Osteocyte (in vitro differentiated cells): ENCODE results near the gene DLGAP4. TPM values are rescaled to one million over a fixed set of nuclear protein-coding genes. Genes with fewer than 3 reads are reported as not detected.

Experiments
- DNase-seq: peaks from one replicate; pipeline ENCODE4 v3.0.0; 2021; ENCODE audit warnings: mixed read lengths; ENCODE audit not compliant: unreplicated experiment; ENCODE audit errors: extremely low spot score
- H3K27ac Mint-ChIP-seq: one replicate; pipeline ENCODE4 v1.8.0; 2021; ENCODE audit warnings: mild to moderate bottlenecking, mixed read lengths; ENCODE audit not compliant: unreplicated experiment
- H3K27me3 Mint-ChIP-seq: one replicate; pipeline ENCODE4 v1.8.0; 2021; ENCODE audit warnings: mixed read lengths; ENCODE audit not compliant: unreplicated experiment
- H3K36me3 Mint-ChIP-seq: one replicate; pipeline ENCODE4 v1.8.0; 2021; ENCODE audit warnings: mixed read lengths; ENCODE audit not compliant: unreplicated experiment
- H3K4me1 Mint-ChIP-seq: one replicate; pipeline ENCODE4 v1.8.0; 2021; ENCODE audit warnings: mixed read lengths; ENCODE audit not compliant: unreplicated experiment
- H3K4me3 Mint-ChIP-seq: one replicate; pipeline ENCODE4 v1.8.0; 2021; ENCODE audit warnings: mild to moderate bottlenecking, moderate library complexity, mixed read lengths; ENCODE audit not compliant: unreplicated experiment
- H3K9me3 Mint-ChIP-seq: one replicate; pipeline ENCODE4 v1.8.0; 2021; ENCODE audit warnings: mixed read lengths; ENCODE audit not compliant: unreplicated experiment
- total RNA-seq: library from RNA; stranded (reverse); gene quantifications from 2 replicates; pipeline ENCODE4 v1.2.1, GENCODE V29; 2021
- TF ChIP-seq, protein P1 (sequence below): fragments of 200-600 bp; sonication (generic); IDR thresholded peaks from 2 replicates; pipeline ENCODE4 v1.5.0; 2021; ENCODE audit warnings: antibody characterized with exemption, mild to moderate bottlenecking, moderate library complexity

The DLGAP4 gene
- total RNA-seq, 1 donor from 2014 or later, result 134 TPM

DNA sequence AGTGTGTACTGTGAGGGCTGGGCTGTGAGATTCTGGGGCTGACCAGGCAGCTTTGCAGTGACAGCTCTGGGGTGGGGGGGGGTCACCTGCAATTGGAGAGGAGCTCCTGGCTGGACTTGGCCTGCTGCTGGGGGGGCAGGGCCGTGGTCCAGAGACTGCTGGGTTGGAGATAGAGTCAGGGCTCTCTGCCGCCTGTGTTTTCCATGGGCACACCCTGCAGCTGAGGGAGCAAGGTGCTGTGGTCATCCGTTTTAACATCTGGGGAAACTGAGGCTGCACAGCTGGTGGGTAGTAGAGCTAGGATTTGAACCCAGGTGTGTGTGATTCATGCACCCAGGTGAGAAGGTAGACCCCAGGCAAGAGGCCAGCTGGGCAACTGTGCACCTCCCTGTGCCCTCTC is 7.3 kb downstream of the DLGAP4 start:
- peak; percentile 78 for DNase-seq
- H3K27ac Mint-ChIP-seq, result no peak overlapping the region
- H3K9me3 Mint-ChIP-seq, result no peaks in the 10 kb centered on the region
- no peaks in the 10 kb centered on the region for H3K4me1 Mint-ChIP-seq
- H3K27me3 Mint-ChIP-seq, result peaks cover 40% of the 10 kb centered on the region
- no peak overlapping the region for H3K4me3 Mint-ChIP-seq
- H3K36me3 Mint-ChIP-seq, result no peaks in the 10 kb centered on the region
- TF ChIP-seq, protein P1, sequence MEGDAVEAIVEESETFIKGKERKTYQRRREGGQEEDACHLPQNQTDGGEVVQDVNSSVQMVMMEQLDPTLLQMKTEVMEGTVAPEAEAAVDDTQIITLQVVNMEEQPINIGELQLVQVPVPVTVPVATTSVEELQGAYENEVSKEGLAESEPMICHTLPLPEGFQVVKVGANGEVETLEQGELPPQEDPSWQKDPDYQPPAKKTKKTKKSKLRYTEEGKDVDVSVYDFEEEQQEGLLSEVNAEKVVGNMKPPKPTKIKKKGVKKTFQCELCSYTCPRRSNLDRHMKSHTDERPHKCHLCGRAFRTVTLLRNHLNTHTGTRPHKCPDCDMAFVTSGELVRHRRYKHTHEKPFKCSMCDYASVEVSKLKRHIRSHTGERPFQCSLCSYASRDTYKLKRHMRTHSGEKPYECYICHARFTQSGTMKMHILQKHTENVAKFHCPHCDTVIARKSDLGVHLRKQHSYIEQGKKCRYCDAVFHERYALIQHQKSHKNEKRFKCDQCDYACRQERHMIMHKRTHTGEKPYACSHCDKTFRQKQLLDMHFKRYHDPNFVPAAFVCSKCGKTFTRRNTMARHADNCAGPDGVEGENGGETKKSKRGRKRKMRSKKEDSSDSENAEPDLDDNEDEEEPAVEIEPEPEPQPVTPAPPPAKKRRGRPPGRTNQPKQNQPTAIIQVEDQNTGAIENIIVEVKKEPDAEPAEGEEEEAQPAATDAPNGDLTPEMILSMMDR, result no peak

DNA sequence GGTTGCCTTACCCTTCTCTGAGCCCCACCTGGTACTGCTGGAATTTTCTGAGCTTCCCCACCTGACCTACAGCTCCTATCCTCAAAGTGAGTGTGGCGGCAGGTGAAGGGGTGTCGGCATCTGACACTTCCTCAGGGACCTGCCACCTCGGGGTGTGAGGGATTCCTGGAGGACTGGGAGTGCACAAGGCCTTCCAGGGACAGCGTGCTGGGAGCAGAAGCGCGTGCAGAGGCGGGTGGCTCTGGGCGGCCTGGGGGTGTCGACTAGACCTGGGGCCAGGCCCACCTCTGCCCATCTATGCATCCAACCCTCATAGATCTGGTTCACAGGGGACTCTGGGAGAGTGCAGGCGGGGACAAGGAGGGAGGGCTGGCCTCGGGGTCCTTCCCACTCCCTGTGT is 7.8 kb downstream of the DLGAP4 start:
- H3K4me3 Mint-ChIP-seq, result no peak overlapping the region
- TF ChIP-seq, protein P1, result no peak
- DNase-seq, result no peak
- no peaks in the 10 kb centered on the region for H3K4me1 Mint-ChIP-seq
- H3K27me3 Mint-ChIP-seq, result peaks cover 35% of the 10 kb centered on the region
- no peaks in the 10 kb centered on the region for H3K9me3 Mint-ChIP-seq
- no peak overlapping the region for H3K27ac Mint-ChIP-seq
- no peaks in the 10 kb centered on the region for H3K36me3 Mint-ChIP-seq

DNA sequence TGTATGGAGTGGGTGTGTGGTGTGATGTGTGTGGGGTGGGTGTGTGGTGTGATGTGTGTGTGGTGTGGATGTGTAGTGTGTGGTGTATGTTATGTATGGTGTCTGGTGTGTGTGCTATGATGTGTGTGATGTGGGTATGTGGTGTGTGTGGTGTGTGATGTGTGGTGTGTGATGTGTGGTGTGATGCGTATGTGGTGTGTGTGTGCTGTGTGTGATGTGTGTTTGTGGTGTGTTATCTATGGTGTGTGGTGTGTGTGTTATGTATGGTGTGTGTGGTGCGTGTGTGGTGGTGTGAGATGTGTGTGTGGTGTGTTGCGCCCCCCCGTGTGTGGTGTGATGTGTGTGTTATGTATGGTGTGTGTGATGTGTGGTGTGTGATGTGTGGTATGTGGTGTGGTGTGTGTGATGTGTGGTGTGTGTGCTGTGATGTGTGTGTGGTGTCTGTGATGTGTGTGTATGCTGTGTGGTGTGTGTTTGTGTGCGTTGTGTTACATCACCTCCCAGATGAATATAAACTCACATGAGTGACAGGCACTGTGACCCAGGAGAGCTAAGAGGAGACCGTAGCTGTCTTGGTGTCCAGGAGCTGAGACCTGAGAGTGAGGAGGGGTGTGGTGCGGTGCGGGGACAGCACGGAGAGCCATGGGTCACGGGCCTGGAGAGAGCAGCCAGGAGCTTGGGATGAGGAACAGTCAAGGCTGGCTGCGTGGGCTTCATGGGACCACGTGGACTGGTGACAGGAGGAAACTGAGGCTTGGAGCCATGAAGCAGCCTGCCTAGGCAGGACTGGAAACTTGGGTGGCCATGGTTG is 8.8 kb downstream of the DLGAP4 start:
- peaks cover 25% of the 10 kb centered on the region for H3K27me3 Mint-ChIP-seq
- DNase-seq, result peak; percentile 27
- H3K27ac Mint-ChIP-seq, result no peak overlapping the region
- H3K4me1 Mint-ChIP-seq, result no peaks in the 10 kb centered on the region
- H3K36me3 Mint-ChIP-seq, result no peaks in the 10 kb centered on the region
- TF ChIP-seq, protein P1, result no peak
- H3K9me3 Mint-ChIP-seq, result no peaks in the 10 kb centered on the region
- no peak overlapping the region for H3K4me3 Mint-ChIP-seq

DNA sequence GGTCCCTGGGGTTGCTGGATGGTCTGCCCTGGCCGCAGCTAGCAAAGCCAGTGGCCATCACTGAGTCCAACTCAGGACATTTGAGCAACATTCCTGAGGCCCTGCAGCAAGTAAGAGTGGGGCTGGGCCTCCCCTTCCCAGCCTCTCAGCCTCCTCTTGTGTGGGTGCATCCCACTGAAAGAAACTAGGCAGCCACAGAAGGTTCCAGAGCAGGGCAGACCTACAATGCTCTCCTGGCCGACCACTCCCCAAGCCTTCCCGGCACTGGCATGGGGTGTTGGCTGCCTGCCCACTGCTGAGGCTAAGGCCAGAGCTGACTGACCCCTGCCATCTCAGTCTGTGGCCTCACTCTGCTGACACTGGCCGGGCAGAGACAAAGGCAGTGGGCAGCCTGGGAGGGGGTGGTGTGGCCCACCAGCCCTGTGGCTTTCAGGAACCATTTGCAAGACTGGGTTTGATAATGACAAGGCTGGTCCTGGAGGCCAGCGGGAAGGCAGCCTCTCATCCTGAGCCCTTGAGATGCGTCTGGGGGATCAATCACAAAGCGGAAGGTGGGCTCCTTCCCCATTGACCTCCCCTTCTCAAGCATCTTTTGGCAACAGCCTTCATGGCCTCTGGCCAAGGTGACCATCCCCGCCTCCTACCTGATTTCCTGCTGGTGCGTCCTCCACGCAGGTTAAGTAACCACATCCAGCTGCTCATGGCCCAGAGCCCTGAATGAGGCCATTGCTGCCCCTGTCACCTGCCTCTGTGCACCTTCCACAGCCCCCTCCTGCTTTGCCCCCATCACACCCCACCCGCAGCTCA is 9.6 kb downstream of the DLGAP4 start:
- TF ChIP-seq, protein P1, result no peak
- no peaks in the 10 kb centered on the region for H3K4me1 Mint-ChIP-seq
- H3K27me3 Mint-ChIP-seq, result peaks cover 17% of the 10 kb centered on the region
- no peaks in the 10 kb centered on the region for H3K36me3 Mint-ChIP-seq
- H3K27ac Mint-ChIP-seq, result no peak overlapping the region
- H3K4me3 Mint-ChIP-seq, result no peak overlapping the region
- H3K9me3 Mint-ChIP-seq, result no peaks in the 10 kb centered on the region
- no peak for DNase-seq

DNA sequence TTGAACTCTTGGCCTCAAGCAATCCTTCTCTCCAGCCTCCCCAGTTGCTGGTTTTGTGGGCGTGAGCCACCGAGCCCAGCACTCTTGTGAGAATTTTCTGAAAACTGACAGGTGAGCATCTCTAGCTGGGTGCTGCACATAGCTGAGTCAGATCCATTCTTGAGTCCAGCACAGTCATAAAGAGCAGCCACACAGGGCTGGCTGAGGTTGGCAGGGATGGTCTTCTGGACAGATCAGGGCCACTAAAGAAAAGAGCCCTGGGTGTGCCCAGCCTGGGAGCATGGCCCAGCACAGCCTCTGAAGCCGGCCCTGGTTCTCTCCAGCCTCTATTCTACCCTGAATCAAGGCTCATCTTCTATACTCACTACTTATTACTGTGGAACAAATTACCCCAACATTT is 11.5 kb downstream of the DLGAP4 start:
- H3K9me3 Mint-ChIP-seq, result no peaks in the 10 kb centered on the region
- no peak overlapping the region for H3K4me3 Mint-ChIP-seq
- peaks cover 9% of the 10 kb centered on the region for H3K27me3 Mint-ChIP-seq
- no peaks in the 10 kb centered on the region for H3K4me1 Mint-ChIP-seq
- DNase-seq, result no peak
- no peaks in the 10 kb centered on the region for H3K36me3 Mint-ChIP-seq
- TF ChIP-seq, protein P1, result no peak
- no peak overlapping the region for H3K27ac Mint-ChIP-seq
